ENCODE results near the gene PSMG1.
"Not testable (repeated sequence)": the region's sequence is repeated elsewhere in the genome, so short reads cannot be mapped to it uniquely, and the experiment has no call there.

The PSMG1 gene

DNA sequence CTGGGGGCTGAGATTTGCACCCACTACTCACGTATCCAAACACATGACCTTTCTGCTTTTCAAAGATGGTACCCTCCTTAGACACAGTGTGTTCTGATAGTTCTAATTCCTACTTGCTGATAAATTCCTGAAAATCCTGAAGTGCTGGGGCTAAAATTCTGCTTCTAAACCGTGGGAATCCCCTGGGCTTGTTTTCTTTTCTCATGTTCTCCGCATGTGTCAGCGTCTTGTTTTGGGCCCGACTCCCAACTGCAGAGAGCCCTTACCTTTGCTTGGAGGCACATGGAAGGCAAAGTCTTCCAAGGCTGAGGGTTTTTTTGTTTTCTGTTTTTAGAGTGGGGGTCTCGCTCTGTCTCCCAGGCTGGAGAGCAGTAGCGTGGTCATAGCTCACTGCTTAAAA lies 27.2 kb downstream of the PSMG1 start:
- DNase-seq (ENCODE audit: low read depth) = no peak

DNA sequence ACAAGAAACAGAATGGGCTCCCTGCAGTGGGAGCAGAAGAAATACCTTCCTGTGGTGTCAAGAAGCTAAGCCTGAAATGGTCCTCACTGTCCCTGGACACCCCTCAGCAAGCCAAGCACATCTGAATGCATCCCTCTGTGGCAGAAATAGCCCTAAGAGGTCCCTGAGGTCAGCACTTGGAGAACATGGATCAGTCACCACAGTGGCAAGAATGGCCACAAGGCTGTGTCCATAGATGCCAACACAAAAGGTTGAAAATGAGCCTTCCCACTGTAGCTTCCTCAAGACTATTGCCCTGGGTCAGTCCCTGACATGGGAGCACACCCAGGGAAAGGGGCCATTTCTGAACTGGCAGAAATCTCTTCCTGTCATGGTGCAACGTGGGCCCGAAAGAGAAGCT lies 27.7 kb downstream of the PSMG1 start:
- DNase-seq (ENCODE audit: low read depth) = no peak

DNA sequence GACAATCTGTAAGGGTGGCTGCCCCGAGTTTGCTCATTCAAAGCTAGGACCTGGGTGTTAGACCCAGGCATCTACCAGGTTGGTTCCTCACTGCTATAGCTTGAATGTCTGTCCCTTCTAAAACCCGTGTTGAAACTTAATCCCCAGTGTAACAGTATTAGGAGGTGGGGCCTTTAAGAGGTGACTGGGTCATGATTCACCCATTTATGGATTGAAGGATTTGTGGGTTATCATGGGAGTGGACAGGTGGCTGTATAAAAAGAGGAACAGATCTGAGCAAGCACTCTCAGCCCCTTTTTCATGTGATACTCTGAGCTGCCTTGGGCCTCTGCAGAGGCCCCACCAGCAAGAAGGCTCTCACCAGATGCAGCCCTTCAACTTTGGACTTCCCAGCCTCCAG lies 29.4 kb downstream of the PSMG1 start:
- no peak for DNase-seq (ENCODE audit: low read depth)

DNA sequence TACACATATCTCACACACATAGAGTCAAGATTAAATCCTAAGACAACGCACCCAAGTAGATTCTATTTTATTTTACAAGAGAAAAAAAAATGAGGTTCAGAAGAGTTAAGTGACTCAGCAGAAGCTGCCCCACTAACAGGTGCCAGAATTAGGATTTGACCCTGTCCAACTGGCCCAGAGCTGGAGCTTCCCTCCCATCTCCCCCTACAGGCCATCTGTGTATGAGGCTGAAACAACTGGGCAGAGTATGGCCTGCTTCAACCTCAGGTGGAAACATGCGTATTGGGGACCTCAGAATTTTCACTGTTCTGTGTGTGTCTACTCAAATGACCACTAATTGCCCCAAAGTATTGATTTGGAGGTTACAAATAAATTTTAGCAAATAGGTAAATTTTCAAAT lies 29.9 kb downstream of the PSMG1 start:
- no peak for DNase-seq (ENCODE audit: low read depth)

DNA sequence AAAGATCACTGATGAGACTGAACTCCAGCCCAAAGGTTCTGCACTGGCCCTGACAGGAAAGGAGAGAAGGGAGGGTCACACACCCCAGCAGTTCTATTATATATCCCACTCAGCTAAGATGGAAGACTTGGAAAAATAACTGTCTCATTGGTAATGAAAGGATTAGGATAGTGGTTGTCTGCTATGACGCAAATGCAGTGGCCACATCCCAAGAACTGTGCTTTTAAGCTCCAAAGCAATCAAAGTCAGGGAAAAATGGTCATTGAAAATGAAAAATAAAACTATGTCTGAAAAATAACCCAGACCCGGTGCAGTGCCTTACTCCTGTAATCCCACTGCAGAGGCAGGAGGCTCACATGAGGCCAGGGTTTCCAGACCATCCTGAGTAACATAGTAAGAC lies 31.0 kb downstream of the PSMG1 start:
- no peak for DNase-seq (ENCODE audit: low read depth)

DNA sequence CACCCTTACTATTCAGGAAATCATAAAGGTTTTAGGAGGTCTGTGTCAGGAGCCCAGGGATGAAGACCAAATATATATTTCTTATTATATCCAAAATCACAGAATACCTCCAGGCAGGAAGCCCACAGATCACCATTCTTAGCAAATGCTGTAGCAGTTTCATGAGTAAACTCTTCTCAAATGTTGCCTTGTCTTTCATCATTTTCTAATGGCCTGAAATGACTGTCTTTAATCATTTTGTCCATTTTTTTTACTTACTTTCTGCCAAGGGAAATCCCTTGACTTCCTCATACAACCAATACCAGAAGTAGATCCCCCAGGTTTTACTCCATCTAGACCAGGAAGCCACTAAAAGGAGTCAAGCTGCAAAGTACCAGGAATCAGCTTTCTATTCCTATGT lies 32.4 kb downstream of the PSMG1 start:
- DNase-seq (ENCODE audit: low read depth) = no peak

DNA sequence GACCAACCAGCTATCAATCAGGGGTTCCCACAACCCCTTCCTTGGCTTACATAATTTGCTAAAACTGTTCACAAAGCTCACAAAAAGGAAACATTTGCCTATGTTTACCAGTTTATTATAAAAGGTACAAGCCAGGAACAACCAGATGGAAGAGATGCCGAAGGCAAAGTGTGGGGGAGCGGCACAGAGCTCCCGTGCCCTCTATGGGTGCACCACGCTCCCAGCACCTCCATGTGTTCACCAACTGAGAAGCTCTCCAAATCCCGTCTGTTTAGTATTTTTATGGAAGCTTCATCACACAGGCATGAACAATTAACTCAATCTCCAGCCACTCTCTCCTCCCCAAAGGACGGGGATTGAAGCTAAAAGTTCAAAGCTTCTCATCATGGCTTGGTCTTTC lies 32.9 kb downstream of the PSMG1 start:
- DNase-seq (ENCODE audit: low read depth) = no peak

DNA sequence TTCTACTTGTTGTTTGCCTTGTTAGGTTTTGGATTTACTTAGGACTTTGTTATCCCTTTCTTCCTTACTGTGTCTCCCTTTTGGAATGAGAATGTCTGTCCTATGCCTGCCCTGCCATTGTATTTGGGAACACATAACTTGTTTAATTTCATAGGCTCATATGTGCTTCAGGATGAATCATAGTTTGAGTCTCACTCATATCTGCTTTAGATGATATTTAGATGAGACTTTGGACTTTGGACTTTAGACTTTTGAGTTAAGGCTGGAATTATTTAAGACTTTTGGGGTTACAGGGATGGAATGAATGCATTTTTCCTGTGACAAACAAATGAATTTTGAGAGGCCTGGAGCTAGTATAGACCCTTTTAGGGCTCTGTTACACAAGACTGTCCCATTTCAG lies 33.4 kb downstream of the PSMG1 start:
- DNase-seq (ENCODE audit: low read depth) = no peak

DNA sequence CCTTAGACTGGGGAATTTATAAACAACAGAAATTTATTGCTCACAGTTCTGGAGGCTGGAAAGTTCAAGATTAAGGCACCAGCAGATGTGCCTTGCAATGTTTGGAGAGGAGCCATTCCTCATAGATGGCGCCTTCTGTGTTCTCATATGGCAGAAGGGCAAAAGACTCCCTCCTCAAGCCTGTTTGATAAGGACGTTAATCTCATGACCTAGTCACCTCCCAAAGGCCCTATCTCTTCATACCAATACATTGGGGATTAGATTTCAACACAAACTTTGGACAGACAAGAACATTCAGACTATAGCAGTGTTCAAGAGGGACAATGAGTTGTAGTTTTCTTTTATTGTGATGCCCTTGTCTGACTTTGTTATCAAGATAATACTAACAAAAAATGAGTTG lies 34.3 kb downstream of the PSMG1 start:
- no peak for DNase-seq (ENCODE audit: low read depth)

DNA sequence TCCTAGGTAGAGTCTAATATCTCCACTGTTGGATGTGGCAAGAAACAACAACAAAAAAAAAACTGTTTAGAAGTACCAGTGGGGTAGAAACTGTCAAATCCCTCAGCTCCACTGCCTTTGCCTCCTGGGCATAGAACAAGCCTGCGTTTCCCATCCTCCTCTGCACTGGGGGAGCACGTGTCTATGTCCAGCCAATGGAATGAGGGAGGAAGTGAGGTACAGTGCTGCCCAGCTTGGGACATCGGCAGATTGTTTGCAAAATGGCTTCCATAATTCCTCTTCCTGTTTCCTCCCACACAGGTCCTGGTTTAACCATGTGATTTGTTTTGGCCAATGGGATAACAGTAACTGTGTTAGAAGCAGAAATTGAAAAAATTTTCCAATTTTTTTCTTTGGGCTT lies 39.1 kb downstream of the PSMG1 start:
- no peak for DNase-seq (ENCODE audit: low read depth)

DNA sequence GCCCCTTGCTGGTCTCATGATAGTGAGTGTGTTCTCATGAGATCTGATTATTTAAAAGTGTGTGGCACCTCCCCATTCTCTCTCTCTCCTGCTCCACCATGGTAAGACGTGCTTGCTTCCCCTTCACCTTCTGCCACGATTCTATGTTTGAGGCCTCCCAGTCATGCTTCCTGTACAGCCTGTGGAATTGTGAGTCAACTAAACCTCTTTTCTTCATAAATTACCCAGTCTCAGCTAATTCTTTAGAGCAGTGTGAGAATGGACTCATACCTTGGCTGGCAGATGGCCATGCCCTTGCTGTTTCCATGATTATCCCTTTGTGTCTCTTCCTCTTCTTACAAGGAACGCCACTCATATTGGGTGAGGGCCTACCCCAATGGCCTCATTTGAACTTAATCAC lies 40.3 kb downstream of the PSMG1 start:
- DNase-seq (ENCODE audit: low read depth) = no peak

DNA sequence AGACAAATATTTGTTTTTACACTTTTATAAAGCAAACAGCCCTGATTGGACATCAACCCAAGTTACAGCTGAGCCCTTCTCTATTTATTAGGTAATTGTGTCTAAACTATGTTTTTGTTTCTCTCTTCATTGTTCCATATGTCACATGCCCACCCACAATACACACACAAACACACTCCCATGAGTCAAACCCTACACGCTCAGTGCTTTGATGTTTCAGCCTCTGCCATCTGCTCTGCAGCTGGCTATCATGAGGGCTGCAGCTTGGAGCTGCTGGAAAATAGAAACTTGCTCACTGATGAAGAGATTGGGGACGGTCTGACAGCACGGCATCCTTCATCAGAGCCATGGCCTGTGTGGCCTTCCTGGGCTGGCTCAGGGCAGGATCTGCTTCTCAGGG lies 41.7 kb downstream of the PSMG1 start:
- no peak for DNase-seq (ENCODE audit: low read depth)

DNA sequence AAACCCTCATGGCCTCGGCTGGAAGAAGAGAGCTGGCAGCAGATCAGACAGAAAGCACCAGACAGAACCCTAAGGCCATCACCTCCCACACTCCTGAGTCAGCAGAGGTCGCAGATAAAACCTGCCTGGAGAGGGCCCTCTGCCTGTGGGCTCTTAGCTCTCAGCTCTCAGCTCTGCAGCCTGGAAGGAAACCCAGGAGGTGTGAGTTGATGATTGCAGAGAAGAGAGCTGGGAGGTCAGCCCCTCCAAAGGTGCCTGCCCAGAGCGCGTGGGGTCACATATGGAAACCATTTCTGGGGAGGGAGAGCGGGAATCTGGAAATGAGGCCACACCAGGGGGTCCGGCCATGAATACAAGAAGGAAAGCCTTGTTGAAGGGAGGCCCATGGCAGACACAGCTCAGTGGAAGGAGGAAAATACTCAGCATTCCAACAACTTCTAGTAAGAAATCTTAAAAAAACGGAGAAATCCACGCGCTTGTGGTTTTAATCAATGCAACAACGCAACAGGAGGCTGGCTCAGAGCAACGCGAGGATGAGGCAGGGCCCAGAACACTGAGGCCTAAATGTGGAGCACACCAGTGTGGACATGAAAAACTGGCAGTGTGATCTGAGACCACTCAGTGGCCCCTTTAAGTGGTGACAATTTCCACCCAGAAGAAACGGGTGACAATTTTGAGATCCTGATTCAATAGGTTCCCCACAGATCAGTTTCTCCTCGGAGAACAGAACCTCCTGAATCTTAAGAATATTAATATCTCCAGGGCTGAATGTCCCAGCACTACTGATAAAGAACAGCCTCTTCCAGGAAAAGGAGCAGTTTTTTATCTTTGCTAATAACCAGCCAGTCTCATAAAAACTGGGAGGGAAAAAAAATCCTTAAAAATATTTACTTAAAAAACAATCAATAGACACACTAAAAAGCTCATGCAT lies 45.7 kb downstream of the PSMG1 start:
- DNase-seq (ENCODE audit: low read depth) = no peak

DNA sequence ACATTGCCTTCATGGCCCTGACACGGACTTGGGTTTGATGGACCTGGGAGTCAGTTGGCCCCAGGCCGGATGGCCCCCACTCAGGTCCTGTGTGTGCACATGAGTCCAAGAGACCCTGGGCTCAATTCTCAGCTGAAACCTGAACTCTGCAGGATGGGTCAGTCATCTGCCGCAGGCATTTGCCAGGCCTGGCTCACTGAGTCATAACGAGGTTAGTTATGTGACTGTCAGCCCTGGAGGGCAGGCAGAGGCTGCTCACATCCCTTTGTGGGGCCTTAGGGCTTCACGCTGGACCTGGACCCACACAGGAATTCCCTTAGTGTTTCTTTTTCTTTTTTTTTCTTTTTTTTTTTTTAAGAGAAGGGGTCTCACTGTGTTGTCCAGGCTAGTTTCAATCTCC lies 46.5 kb downstream of the PSMG1 start:
- DNase-seq (ENCODE audit: low read depth) = no peak

DNA sequence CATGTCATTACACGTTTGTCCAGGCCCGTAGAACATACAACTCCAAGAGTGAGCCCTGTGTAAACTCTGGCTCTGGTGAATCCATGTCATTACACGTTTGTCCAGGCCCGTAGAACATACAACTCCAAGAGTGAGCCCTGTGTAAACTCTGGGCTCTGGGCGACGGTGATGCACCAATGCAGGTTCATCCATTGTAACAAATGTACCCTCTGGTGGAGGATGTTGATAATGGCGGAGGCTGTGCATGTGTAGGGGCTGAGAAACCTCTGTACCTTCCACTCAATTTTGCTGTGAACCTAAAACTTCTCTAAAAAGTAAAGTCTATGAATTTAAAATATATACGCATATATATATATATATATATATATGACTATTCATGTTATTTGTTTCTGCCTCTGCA lies 47.1 kb downstream of the PSMG1 start:
- DNase-seq (ENCODE audit: low read depth) = not testable (repeated sequence)

DNA sequence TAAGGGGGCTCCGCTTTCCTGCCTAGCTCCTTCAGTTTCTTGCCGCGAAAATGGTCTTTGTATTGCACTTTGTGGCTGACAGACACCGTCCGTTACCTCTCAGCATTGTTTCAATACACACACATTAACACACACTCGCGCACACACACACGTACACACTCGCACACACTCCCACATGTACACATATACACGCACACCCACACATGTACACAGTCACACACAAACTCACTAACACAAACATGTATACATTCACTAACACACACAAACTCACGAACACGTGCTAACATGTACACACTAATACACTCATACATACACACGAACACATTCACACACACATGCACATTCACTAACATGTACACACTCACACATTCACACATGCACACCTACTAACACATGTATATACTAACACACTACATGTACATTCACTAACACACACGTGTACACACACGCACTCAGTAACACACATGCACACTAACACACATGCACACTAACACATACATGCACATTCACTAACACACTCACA lies 48.9 kb downstream of the PSMG1 start:
- no peak for DNase-seq (ENCODE audit: low read depth)

DNA sequence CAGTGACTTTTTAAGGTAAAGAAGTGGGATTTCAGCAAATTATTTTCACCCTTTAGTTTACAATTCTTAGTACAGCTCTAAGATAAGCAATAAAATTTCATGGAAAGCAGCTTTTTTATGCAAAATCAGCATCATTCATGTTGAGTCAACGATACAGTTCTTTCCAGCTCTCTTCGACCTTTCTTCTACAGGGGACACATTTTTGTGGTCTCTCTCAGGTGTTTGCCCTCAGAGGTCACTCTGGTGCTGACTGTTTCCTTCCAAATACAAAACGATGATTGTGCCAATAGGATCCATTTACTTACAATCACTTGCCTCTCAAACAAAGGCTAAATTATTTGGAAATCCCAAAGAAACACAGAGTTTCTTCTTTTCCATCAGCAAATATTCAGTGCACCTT lies 51.0 kb downstream of the PSMG1 start:
- DNase-seq (ENCODE audit: low read depth) = no peak

DNA sequence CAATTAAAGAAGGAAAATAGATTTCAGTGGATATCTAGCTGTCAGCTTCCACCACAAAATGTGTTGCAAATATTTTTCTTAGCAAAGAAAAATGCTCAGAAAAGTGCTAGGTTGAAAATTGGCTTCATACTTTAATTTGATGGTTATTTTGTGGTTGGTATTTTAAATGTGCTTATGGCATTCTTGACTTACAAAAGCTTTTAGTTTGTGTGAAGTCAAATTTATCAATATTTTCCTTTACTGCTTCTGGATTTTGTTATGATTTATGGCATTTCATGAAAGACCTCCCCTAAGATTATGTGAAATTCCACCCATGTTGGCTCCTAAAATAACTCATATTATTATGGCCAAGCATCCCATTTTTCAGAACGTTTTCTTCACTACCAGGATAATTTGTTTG lies 51.5 kb downstream of the PSMG1 start:
- DNase-seq (ENCODE audit: low read depth) = no peak

DNA sequence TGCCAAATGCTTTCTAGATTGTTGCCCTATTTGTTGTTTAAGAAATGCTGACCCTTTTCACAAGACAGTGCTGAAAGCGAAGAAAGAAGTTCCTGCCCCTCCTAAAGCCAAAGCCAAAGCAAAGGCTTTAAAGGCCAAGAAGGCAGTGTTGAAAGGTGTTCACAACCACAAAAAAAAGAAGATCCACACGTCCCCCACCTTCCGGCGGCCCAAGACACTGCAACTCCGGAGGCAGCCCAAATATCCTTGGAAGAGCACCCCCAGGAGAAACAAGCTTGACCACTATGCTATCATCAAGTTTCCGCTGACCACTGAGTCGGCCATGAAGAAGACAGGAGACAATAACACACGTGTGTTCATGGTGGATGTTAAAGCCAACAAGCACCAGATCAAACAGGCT lies 55.7 kb downstream of the PSMG1 start:
- no peak for DNase-seq (ENCODE audit: low read depth)

DNA sequence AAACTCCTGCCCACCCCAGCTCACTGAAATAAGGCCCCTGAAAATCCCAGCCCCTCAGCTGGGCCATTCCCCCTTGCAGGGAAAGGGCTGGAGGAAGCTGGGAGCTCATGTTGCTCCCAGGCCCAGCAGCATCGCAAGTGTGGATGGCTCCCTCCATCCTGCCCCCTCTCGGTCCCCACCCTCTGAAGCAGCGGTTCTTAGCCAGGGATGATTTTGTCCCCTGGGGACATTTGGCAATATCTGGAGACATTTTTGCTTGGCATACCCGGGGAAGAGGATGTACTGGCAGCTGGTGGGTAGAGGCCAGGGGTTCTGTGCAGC lies 56.8 kb downstream of the PSMG1 start:
- no peak for DNase-seq (ENCODE audit: low read depth)

DNA sequence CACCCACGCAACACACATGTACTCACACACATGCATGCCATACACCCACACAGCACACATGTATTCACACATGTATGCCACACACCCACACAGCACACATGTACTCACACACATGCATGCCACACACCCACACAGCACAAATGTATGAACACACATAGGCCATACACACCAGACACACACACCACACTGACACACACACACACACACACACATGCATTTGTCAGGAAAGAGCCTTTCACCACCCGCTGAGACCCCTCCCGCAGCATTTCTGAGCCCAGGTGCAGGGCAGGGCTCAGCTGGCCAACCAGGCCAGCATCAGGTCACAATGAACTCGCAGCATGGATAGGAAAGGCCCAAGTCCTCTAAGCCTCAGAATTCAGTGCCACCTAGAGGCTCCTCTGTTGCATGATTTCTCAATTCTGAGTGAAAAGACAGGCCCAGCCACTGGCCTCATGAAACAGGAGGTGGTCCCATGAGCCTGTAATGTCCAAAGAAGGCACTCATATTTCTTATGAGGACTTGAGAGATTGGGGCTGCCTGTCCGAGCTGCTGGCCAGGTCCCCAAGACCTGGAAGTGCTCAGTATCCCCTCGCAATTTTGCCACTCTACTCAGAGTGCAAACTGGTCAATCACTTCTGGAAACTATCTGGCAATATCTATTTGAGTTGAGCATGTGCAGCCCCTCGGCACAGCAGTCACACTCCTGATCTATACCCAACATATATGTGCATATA lies 57.3 kb downstream of the PSMG1 start:
- no peak for DNase-seq (ENCODE audit: low read depth)
